GM19238 (cell line): ENCODE data around the gene SIPA1.
"Not testable (repeated sequence)": the region's sequence is repeated elsewhere in the genome, so short reads cannot be mapped to it uniquely, and the experiment has no call there.

Experiments used
- DNase-seq: peaks from one replicate; pipeline ENCODE4 v3.0.0; 2011; ENCODE audit warnings: low spot score; ENCODE audit not compliant: insufficient read length

SIPA1 gene

DNA sequence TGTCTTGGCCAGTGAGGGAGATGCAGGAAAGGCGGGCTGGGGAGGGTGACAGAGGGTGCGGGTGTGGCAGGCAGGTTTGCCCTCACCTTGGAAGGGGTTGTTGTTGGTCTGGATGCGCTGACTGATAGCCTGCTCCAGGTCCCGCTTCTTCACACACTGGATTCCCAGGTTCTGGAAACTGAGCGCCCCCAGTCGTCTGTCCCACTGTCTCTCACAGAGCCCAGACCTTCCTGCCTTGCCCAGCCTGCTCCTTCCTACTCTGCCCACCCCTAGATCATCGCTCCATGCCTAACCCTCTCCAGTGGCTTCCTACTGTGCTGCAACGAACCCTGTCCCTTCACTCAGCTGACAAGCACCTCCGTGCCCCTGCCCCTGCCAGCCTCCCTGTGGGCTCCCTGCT is 22.1 kb downstream of the SIPA1 start:
- no peak for DNase-seq

DNA sequence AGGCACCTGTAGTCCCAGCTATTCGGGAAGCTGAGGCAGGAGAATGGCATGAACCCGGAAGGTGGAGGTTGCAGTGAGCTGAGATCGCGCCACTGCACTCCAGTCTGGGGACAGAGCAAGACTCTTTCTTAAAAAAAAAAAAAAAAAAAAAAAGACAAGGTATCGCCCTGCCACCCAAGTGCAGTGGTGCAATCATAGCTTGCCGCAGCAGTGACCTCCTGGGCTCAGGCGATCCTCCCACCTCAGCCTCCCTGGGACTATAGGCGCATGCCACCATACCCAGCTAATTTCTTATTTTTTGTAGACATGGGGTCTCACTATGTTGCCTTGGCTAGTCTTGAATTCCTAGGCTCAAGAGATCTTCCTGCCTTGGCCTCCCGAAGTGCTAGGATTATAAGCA is 23.0 kb downstream of the SIPA1 start:
- not testable (repeated sequence) for DNase-seq

DNA sequence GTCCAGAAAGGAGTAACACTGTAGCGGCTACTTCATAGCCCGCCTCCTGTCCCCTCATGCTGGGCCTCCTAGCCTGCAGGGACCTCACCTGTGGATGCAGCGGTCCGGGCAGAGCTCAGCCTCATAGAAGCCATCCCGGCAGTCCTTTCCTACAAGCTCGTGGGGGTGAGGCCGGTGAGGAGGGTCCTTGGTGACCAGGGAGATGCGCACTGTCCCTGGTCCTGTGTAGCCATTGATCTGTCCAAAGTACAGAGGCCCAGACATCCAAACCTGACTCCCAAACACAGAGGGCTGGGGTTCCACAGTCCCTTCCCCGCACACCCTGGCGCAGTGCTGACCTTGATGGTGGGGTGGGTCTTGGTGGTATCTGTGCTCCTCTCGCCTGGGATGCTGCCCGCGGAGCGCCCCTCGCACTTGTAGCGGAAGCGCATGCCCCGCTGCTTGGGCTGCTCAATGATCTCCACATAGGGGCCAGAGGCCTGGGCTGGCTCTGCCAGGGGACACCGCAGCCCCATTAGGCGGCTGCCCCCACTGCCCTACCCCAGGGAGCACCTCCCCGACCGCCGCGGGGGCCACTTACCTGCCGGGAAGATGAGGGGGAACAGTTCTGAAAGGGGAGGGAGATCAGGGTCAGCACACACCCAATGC is 23.8 kb downstream of the SIPA1 start:
- DNase-seq, result no peak

DNA sequence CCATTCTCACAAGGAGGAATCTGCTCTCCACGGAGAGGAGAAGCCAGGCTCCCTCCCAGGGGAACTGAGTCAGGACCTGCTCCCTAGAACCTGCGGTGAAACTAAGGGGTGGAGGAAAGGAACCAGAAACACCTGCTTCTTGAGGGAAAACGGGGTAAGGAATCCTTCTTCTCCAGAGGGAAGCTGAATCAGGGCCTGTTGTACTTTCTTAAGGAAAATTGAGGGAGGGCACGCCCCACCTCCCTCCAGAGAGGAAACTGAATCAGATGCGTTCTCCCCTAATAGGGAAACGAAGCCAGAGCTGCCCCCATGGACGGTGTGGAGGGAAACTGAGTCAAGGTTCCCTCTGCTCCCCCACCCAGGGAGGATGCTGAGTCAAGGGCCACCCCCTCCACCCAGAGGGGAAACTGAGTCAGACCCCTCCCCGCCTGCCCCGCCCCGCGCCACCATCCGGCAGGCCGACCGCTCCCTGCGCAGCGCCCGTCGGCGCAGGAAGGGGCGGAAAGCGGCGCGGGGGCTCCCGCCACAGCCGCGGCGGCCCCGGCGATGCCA is 24.4 kb downstream of the SIPA1 start:
- no peak for DNase-seq

DNA sequence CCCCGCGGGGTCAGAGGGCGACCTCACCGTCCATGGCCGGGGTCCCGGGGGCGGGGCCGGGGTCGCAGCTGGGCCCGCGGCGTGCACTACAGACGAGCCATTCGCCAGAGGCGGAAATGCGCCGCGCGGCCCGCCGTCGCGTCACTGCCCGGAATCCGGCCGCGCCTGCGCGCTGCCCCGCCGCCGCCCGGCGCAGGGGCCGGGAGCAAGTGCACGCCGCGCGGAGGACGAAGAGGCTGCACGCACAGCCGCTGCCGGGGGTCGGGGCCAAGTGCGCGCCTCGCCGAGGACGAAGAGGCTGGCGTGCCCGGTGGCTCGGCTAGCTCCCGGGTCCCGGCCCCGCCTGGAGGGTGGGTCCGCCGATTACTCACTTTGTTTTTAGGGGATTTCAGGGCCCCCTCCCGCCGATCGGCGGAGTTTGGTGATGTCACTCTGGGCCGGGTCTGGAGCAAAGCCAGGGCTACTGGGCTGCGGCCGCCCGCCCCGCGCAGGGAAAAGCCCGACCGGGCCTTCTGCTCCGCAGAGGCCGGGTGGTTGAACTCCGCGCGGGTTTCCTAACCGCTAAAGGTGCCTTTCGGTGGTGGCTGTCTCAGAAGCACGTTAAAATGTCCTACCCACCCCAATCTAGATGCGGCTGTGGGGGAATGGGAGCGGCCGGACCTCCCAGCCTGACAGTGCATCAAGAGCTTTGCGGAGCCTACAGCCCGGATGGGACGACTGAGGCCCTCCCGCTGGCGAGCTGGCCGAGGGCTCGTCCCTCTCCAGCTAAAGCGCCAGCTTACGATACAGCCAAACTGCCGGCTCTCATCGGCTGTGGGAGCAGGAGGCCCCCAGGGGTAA is 25.1 kb downstream of the SIPA1 start, which contains the start of gene RELA:
TSS of gene RELA (minus strand) at position 118 of the 840 bp plus-strand sequence. CDS start at position 34, 84 bp downstream.
- DNase-seq, result peak; percentile 94

DNA sequence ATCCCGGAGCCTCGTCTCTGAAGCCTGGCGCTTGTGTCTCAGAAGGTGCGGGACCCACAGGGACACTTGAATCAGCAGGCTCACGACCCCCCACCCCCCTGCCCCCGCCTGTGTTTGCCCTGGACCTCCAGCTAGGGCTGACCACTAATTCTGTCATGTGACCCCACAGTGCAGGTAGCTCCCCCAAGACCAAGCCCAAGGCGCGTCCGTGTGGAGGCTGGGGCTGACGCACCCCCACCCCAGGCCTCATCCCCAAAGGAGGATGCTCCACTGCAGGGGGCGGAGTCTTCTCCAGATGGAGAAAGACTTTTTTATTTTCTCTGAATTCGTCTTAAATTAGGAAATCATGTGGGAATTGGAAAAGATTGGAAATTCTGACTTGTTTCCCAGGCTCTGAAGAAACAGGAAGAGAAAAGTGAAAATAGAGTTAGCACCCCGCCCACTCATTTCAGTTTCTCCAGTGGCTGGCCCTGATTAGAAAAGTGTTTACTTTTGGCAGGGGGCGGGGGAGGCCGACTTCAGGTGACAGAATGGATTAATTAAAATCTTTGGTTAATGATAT is 25.8 kb downstream of the SIPA1 start:
- no peak for DNase-seq

DNA sequence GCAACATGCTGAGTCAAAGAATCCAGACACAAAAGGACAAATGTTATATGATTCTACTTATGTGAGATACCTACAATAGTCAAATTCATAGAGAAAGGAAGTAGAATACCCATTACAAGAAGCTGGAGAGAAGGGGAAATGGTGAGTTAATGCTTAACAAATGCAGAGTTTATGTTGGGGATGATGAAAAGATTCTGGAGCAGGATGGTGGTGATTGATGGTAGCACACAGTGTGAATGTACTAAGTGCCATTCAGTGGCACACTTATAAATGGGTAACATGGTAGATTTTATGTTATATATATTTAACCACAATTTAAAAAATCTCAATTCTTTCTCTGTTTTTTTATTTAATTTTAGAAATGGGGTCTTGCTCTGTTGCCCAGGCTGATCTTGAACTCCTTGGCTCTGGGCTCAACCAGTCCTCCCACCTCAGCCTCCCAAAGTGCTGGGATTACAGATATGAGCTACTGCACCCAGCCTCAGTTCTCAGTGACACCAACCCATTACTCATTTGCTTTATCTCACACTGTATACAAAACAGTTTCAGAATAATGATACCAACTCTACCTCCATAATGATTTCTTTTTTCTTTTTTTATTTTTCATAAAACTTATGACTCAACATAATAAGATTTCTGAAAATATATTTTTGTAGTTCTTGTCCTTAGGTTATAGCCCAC is 34.4 kb downstream of the SIPA1 start:
- no peak for DNase-seq

DNA sequence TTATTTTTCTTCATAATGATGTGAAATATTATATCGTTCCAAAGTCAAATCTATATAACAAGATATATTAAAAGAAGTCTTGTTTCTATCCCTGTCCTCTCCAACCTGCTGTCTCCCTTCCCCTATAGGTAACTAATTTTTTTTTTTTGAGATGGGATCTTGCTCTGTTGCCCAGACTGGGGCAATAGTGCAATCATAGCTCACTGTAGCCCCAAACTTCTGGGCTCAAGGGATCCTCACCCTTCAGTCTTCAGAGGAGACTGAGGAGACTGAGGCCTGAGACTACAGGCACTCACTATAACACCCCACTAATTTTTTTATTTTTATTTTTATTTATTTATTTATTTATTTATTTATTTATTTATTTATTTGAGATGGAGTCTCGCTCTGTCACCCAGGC is 35.1 kb downstream of the SIPA1 start:
- no peak for DNase-seq

DNA sequence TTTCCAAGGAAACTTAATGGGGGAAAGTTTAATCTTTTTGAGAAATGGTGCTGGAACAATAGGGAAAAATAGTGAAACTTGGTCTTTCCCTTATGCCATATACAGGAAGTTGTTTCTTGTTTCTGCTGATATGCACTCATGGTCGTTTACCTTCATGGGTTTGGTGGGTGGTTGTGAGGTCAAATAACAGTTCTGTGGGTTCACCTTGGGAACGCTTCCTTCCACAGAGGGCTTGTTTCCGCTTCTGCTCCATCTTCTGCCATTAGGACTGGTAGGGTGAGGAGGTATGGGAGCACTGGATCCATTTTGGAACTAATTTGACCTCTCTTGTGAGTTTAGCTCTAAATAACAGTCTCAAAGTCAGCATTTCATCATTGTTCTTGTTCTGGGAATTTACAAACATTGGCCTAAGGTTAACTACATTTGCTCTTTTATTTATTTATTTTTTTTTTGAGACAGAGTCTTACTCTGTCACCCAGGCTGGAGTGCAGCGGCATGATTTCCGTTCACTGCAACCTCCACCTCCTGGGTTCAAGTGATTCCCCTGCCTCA is 42.4 kb downstream of the SIPA1 start:
- DNase-seq, result no peak

DNA sequence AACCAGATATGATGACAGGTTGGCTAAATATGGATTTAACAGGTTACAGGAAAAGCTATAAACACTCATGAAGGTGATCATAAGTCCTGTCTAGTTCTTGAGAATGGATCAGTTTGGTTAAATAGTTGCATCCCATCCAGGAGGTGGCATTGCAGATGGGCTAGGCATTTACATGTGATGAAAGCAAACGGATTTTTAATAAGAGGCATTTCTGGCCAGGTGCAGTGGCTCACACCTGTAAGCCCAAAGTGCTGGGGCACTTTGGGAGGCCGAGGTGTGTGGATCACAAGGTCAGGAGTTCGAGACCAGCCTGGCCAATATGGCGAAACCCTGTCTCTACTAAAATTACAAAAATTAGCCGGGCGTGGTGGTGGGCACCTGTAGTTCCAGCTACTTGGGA is 45.6 kb downstream of the SIPA1 start:
- not testable (repeated sequence) for DNase-seq

DNA sequence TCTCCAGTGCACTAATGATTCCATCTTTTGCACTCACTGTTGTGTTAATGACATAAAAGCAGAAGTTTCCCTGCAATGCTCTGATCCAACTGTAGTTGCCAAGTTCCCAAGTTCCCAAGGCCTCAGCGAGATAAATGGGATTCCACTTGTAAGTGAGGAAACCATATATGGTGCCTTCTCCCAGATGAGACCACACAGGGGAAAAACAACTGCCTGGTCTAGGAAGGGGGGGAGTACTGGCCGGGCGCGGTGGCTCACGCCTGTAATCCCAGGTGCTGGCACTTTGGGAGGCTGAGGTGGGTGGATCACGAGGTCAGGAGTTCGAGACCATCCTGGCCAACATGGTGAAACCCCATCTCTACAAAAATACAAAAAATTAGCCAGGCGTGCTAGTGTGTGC is 48.1 kb downstream of the SIPA1 start:
- no peak for DNase-seq

DNA sequence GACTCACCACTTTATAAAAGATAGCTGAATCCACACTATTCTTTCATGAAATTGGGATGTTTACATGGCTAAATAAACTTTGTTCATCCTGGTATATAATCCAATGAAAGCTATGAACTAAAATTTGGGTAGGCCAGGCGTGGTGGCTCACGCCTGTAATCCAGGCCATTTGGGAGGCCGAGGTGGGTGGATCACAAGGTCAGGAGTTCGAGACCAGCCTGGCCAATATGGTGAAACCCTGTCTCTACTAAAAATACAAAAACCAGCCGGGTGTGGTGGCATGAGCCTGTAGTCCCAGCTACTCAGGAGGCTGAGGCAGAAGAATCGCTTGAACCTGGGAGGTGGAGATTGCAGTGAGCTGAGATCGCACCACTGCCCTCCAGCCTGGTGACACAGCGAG is 53.9 kb downstream of the SIPA1 start:
- not testable (repeated sequence) for DNase-seq

DNA sequence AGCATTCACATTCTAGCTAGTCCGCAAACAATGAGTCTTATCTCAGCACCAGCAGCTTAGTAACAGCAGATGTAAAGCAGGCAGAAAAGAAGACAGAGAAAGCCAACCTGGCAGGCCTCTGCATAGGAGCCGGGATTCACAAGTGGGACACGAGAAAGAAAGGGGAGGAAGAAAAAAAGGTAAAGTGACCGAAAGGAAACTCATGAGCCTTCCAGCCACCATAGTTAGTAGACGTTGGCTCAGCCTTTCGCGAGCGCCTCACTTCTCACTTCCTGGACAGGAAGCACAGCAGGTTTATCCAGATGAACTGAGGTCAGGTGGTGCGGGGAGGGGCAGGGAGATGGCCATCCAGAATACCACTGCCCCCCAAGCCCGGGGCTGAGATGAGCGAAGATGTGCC is 54.5 kb downstream of the SIPA1 start:
- no peak for DNase-seq

DNA sequence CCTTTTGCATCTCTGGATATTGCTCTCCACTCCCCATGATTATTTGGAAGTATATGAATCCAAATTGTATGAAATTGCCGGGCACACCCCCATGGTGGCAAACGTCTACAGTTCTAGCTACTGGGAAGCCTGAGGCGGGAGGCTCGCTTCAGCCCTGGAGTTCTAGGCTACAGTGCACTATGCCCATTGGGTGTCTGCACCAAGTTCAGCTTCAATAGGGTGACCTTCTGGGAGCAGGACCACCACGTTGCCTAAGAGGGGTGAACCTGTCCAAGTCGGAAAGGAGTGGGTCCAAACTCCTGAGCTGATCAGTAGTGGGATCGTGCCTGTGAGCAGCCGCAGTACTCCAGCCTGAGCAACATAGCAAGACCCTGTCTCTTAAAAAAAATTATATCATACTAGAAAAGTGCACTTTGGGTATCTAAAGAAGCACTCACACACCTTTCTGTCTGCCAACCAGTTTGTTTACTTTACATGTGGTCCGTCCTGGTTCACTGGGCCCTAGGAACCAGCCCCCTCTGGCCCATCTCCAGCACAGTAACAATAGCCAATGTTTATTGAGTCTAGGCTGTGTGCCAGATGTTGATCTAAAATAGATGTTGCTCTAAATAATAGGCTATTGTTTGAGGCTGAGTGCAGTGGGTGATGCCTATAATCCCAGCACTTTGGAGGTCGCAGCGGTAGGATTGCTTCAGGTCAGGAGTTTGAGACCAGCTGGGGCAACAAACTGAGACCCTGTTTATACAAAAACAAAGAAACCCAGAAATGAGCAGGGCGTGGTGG is 57.7 kb downstream of the SIPA1 start:
- DNase-seq, result no peak

DNA sequence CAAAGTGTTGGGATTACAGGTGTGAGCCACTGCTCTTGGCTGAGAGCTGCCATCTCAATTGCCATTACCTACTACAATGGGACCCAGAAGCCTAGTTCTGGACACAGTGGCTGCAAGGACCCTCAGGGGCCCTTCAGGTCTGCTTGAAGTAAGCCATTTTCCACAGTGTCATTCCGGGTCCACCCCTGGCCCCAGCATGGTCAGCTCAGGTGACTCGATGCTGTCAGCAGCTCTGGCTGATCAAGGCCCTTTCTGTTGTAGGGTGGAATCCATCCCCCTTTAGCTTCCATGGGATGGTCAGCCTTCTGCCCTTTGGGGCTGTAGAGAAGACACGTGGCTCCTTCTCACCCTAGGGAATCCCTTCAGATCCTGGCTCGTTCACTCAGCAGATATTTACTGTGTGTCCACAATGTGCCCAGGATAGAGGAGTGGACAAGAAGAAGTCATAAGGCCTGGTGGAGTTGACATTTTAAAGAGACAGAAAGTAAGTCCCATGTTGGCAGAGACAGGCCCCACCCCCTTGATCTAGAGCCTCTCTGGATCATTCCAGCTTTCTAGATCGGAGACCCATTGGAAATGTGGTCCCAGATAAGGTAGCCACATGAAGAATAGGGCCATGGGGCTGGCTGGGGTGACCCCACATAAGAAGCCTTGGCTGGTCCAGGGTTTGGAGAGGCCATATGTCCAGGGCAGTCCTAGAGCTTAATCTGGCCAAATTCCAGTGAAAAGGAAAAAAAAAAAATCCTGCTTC is 59.1 kb downstream of the SIPA1 start:
- DNase-seq, result no peak

DNA sequence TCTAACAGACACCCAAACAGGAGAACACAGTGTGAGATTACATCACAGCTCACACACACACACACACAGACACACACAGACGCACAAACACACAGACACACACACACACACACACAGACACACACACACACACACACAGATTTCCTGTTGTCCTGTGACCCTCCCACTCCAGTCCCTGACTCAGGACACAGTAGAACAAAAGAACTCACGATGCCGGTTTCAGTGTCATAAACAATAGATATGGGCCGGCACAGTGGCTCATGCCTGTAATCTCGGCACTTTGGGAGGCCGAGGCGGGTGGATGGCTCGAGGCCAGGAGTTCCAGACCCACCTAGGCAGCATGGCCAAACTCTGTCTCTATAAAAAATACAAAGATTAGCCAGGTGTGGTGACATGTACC is 60.3 kb downstream of the SIPA1 start:
- no peak for DNase-seq

DNA sequence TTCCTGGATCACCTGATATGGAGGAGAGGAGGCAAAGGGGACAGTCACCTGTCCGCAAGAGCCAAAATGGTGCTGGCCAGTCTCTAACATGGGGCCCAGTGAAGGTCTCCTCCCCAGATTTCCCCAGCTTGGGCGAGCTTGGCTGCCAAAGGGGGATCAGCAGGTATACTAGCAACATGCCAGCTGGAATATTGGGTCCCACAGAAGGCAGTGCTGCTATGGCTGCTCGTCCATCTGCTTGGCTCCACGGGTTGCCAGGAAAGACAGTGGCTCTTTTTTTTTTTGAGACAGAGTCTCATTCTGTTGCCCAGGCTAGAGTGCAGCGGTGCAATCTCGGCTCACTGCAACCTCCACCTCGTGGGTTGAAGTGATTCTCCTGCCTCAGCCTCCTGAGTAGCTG is 61.4 kb downstream of the SIPA1 start:
- no peak for DNase-seq

DNA sequence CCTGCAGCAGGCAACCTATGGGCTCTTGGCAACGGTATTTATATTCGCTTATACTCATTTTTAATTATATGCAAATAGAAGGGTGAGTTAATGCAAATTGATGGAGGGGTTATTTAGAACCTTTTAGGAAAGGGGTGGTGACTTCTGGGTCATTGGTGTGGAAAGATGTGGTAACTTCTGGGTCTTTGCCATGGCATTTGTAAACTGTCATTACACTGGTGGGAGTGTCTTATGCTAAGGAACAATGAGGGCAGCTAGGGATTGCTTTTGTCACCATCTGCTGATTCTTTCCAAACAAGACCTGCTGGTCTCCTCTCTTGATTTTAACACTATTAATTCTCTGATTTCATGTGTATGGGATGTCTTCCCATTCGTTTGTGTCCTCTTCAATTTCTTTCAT is 62.5 kb downstream of the SIPA1 start:
- DNase-seq, result no peak
